Ishikawa (cell line): ENCODE data around the gene TMEM205.

Source experiments
- EP300 ChIP-seq: IDR thresholded peaks from 2 replicates; pipeline ENCODE4 v1.6.1; 2012; ENCODE audit warnings: borderline replicate concordance
- TAF1 ChIP-seq: IDR thresholded peaks from 2 replicates; pipeline ENCODE4 v1.6.1; 2012; ENCODE audit warnings: low read depth, mild to moderate bottlenecking
- TF ChIP-seq, protein P1 (sequence below): IDR thresholded peaks from 2 replicates; pipeline ENCODE4 v1.6.1; 2012; ENCODE audit warnings: low read depth, mild to moderate bottlenecking

DNA sequence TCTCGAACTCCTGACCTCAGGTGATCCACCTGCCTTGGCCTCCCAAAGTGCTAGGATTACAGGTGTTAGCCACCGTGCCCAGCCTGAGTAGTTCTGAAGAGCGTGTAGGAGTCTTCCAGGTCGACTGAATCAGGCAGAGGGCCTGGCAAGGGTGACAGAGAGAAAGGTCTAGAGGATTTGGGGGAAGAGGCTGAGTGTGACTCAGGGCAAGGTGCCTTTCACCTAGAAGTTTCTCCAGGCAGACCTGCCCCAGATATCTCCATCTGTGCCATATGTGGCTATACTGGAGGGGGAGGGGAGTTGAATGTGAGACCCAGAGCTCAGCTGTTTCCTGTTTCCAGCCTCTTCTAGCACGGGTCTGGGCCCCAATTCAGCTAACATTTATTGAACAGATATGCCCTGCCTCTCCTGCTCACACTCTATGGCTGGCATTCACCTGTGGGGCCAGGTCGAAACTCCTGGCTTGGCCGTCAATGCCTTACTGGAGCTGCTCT lies 1.5 kb upstream of the TMEM205 start:
- no peak for TF ChIP-seq EP300
- TF ChIP-seq TAF1, result no peak
- TF ChIP-seq, protein P1, sequence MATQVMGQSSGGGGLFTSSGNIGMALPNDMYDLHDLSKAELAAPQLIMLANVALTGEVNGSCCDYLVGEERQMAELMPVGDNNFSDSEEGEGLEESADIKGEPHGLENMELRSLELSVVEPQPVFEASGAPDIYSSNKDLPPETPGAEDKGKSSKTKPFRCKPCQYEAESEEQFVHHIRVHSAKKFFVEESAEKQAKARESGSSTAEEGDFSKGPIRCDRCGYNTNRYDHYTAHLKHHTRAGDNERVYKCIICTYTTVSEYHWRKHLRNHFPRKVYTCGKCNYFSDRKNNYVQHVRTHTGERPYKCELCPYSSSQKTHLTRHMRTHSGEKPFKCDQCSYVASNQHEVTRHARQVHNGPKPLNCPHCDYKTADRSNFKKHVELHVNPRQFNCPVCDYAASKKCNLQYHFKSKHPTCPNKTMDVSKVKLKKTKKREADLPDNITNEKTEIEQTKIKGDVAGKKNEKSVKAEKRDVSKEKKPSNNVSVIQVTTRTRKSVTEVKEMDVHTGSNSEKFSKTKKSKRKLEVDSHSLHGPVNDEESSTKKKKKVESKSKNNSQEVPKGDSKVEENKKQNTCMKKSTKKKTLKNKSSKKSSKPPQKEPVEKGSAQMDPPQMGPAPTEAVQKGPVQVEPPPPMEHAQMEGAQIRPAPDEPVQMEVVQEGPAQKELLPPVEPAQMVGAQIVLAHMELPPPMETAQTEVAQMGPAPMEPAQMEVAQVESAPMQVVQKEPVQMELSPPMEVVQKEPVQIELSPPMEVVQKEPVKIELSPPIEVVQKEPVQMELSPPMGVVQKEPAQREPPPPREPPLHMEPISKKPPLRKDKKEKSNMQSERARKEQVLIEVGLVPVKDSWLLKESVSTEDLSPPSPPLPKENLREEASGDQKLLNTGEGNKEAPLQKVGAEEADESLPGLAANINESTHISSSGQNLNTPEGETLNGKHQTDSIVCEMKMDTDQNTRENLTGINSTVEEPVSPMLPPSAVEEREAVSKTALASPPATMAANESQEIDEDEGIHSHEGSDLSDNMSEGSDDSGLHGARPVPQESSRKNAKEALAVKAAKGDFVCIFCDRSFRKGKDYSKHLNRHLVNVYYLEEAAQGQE, result no peak
